ENCODE data around the gene KCNH2.

DNA sequence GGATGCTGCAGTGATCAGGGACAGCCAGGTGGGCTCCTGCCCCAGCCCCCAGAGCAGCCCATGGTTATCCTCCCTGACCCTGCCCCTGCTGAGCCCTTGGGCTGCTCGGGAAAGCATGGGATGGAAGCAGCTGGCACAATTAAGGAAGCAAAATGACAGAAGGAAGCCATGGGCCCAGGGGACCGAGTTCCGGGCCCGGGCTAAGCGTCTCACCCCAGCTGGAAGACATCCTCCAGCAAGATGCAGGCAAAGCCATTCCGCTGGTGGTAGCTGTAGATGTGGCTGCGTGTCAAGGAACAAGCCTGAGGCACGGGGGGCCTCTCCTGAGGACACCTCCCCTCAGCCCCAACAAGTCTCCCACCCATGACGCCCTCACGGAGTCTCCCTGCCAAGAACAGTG is 45.1 kb upstream of the KCNH2 start:
- TF ChIP-seq CTCF (IDR thresholded peaks at IDR 0.05 in 8 of 11, conservative IDR thresholded peaks at IDR 0.05 in 3 of 11) (no peak), POLR2A (IDR thresholded peaks at IDR 0.05) (no peak)
